Gastrocnemius medialis (tissue), 4 donors: ENCODE results near the gene PRPF19.

Source experiments
- POLR2A ChIP-seq, 2 donors: fragments of 450-650 bp; IDR thresholded peaks; one replicate each; pipeline ENCODE4 v1.6.1; 2017; ENCODE audit warnings: antibody characterized with exemption in 2 of 2, mild to moderate bottlenecking in 2 of 2, moderate library complexity in 2 of 2
- TF ChIP-seq, protein P1 (sequence below), 5 experiments: fragments of 450-650 bp in 3 of 5; fragments of 200-600 bp in 2 of 5; sonication (generic) in 2 of 5; IDR thresholded peaks in 4 of 5; conservative IDR thresholded peaks in 1 of 5; 1 replicate in 4 of 5; 2 replicates in 1 of 5; pipeline ENCODE4 v1.5.1; 2016 to 2019; ENCODE audit warnings: antibody characterized with exemption in 5 of 5, mild to moderate bottlenecking in 3 of 5, moderate library complexity in 3 of 5

DNA sequence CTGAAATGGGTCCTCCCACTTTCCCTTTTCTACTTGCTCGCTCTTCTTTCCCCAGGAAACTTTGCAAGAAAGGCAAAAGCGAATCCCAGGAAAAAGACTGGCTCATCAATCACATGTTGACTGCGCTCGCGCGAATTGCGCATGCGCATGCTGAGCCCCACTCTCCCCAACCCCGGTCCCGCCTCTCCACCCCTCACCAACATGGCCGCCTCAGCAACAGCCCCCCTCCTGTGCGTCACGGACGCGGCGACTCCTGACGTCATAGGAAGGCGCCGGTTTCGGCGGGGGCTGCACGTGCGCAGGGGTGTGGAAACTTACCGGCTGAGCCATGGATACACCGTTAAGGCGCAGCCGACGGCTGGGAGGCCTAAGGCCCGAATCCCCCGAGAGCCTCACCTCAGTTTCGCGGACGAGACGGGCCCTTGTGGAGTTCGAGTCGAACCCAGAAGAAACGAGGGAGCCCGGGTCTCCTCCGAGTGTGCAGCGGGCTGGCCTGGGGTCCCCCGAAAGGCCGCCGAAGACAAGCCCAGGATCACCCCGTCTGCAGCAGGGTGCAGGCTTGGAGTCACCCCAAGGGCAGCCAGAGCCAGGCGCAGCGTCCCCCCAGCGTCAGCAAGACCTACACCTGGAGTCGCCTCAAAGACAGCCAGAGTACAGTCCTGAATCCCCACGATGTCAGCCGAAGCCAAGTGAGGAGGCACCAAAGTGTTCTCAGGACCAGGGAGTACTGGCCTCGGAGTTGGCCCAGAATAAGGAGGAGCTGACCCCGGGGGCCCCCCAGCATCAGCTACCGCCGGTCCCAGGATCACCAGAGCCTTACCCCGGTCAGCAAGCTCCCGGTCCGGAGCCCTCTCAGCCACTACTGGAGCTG is 64.4 kb downstream of the PRPF19 start, which contains the start of gene CCDC86:
- TF ChIP-seq, protein P1, sequence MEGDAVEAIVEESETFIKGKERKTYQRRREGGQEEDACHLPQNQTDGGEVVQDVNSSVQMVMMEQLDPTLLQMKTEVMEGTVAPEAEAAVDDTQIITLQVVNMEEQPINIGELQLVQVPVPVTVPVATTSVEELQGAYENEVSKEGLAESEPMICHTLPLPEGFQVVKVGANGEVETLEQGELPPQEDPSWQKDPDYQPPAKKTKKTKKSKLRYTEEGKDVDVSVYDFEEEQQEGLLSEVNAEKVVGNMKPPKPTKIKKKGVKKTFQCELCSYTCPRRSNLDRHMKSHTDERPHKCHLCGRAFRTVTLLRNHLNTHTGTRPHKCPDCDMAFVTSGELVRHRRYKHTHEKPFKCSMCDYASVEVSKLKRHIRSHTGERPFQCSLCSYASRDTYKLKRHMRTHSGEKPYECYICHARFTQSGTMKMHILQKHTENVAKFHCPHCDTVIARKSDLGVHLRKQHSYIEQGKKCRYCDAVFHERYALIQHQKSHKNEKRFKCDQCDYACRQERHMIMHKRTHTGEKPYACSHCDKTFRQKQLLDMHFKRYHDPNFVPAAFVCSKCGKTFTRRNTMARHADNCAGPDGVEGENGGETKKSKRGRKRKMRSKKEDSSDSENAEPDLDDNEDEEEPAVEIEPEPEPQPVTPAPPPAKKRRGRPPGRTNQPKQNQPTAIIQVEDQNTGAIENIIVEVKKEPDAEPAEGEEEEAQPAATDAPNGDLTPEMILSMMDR (IDR thresholded peaks at IDR 0.05 in 4 of 5, conservative IDR thresholded peaks at IDR 0.05 in 1 of 5) = peak in 2 of 5 experiments; percentile 40 to 50
- TF ChIP-seq POLR2A (IDR thresholded peaks at IDR 0.05) = peak; percentile 34 to 50
